Calu3 (cell line): Measurements from ENCODE around the gene KIF26B. TPM values are rescaled to one million over a fixed set of nuclear protein-coding genes. Genes with fewer than 3 reads are reported as not detected.

Source experiments
- BruUV-seq: library from RNA; stranded (reverse); fragments of 400-500 nt; replicated peaks from 2 replicates; lab custom pipeline; 2021; lab: Mats Ljungman, UMichigan
- CTCF ChIA-PET: fragments of 300-600 bp; sonication (Branson Sonifier 250); formaldehyde crosslinking; loops from one replicate; lab custom pipeline; 2022; ENCODE audit warnings: antibody characterized with exemption; lab: Charles Lee
- DNase-seq: peaks from one replicate; pipeline ENCODE4 v3.0.0; 2022
- H3K27ac Mint-ChIP-seq: one replicate; pipeline ENCODE4 v1.8.0; 2022; ENCODE audit warnings: mixed read lengths; ENCODE audit not compliant: unreplicated experiment
- H3K27me3 Mint-ChIP-seq: one replicate; pipeline ENCODE4 v1.8.0; 2022; ENCODE audit warnings: mixed read lengths; ENCODE audit not compliant: unreplicated experiment
- H3K36me3 Mint-ChIP-seq: one replicate; pipeline ENCODE4 v1.8.0; 2022; ENCODE audit warnings: mild to moderate bottlenecking, moderate library complexity, mixed read lengths; ENCODE audit not compliant: insufficient read depth, unreplicated experiment
- H3K4me1 Mint-ChIP-seq: one replicate; pipeline ENCODE4 v1.8.0; 2022; ENCODE audit warnings: mild to moderate bottlenecking, low read depth, mixed read lengths; ENCODE audit not compliant: unreplicated experiment
- H3K4me3 Mint-ChIP-seq: one replicate; pipeline ENCODE4 v1.8.0; 2022; ENCODE audit warnings: mild to moderate bottlenecking, low read depth, moderate library complexity, mixed read lengths; ENCODE audit not compliant: unreplicated experiment
- H3K9me3 Mint-ChIP-seq: one replicate; pipeline ENCODE4 v1.8.0; 2022; ENCODE audit warnings: low read depth, mixed read lengths; ENCODE audit not compliant: unreplicated experiment
- intact Hi-C: fragments of 100-400 bp; cut with micrococcal nuclease; formaldehyde crosslinking; loops from one replicate; pipeline ENCODE4 v1.10.0; 2022; ENCODE audit not compliant: unreplicated experiment
- total RNA-seq: library from RNA; stranded (reverse); gene quantifications from 2 replicates; pipeline ENCODE4 v1.2.3, GENCODE V29; 2022
- TF ChIP-seq, protein P1 (sequence below): fragments of 200-600 bp; IDR thresholded peaks from one replicate; pipeline ENCODE4 v1.8.0; 2022; ENCODE audit warnings: antibody characterized with exemption; ENCODE audit not compliant: unreplicated experiment

KIF26B gene
- total RNA-seq, 1 experiment from 2014 or later, result 1.1 TPM

DNA sequence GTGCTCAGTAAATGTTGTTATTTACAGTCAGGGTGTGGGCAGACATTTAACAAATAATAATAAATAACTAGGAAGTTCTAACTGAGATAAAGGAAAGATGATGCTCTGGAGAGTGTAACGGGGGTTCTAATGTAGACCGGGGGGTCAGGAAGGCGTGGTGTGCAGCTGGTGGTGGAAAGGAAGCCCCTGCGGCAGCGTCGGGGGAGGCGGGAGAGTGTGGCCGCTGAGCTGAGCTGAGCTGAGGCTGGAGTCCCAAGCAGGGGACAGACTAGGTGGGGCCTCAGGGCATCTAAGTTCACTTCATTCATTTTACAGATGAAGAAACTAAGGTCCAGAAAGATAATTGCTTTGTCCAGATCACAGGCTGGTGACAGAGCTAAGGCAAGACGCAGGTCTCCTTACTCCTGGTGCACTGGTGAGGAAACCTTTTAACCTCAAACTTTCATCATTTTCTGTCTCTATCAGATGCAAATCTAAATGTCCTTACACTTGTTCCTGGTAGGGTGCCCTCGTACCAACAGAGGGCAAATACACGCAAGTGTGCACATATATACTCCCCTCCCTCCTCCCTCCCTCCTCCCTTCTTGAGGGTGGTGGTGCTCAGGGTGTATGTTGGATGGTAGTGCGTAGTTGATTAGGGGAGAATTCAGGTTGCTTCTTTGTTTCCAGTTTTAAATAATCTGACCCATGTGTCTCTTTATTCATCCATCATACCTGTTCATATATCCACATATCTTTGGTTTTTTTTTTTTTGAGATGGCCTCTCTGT, 44.1 kb downstream of the KIF26B start:
- CTCF ChIA-PET, result interaction anchor here (0.6 kb wide), 1 partner anchor 596 kb away, joined by 3 read pairs; no protein-coding TSS in a partner anchor
- H3K4me1 Mint-ChIP-seq, result no peaks in the 10 kb centered on the region

DNA sequence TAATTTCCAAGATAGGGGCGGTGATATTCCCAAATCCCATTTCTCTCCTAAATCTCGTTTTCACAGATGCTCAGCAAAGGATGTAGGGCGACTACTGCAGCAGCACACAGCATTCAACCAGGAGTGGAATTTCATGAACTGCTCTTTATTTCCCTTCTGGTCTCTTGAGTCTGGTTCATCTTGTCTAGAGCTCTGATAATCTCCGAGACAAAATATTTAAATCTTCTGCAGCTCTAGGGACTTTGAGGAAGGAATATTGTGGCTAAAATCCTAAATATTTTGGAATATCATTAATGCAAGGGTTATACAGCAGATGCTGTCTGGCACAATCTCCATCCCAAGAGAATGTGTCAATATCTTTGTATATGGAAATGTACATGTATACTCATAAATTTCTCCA, 45.4 kb downstream of the KIF26B start:
- TF ChIP-seq, protein P1, sequence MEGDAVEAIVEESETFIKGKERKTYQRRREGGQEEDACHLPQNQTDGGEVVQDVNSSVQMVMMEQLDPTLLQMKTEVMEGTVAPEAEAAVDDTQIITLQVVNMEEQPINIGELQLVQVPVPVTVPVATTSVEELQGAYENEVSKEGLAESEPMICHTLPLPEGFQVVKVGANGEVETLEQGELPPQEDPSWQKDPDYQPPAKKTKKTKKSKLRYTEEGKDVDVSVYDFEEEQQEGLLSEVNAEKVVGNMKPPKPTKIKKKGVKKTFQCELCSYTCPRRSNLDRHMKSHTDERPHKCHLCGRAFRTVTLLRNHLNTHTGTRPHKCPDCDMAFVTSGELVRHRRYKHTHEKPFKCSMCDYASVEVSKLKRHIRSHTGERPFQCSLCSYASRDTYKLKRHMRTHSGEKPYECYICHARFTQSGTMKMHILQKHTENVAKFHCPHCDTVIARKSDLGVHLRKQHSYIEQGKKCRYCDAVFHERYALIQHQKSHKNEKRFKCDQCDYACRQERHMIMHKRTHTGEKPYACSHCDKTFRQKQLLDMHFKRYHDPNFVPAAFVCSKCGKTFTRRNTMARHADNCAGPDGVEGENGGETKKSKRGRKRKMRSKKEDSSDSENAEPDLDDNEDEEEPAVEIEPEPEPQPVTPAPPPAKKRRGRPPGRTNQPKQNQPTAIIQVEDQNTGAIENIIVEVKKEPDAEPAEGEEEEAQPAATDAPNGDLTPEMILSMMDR, result no peak
- no peaks in the 10 kb centered on the region for H3K36me3 Mint-ChIP-seq
- no peak overlapping the region for H3K4me3 Mint-ChIP-seq
- no peaks in the 10 kb centered on the region for H3K9me3 Mint-ChIP-seq
- CTCF ChIA-PET, result interaction anchor here (1.3 kb wide), 1 partner anchor 10 kb away, joined by 3 read pairs; no protein-coding TSS in a partner anchor
- intact Hi-C loops, result no loop called here
- no peak for DNase-seq
- H3K4me1 Mint-ChIP-seq, result no peaks in the 10 kb centered on the region
- no peak overlapping the region for H3K27ac Mint-ChIP-seq
- no TSS peak for BruUV-seq
- H3K27me3 Mint-ChIP-seq, result no peaks in the 10 kb centered on the region

More for the DNA sequence above, 44.1 kb downstream of the KIF26B start:
- Mint-ChIP-seq H3K9me3 (no peaks in the 10 kb centered on the region), H3K4me3 (no peak overlapping the region), H3K27ac (no peak overlapping the region), H3K27me3 (no peaks in the 10 kb centered on the region), H3K36me3 (no peaks in the 10 kb centered on the region)
- BruUV-seq, result no TSS peak
- no peak for DNase-seq
- TF ChIP-seq, protein P1, result no peak
- intact Hi-C loops, result no loop called here

DNA sequence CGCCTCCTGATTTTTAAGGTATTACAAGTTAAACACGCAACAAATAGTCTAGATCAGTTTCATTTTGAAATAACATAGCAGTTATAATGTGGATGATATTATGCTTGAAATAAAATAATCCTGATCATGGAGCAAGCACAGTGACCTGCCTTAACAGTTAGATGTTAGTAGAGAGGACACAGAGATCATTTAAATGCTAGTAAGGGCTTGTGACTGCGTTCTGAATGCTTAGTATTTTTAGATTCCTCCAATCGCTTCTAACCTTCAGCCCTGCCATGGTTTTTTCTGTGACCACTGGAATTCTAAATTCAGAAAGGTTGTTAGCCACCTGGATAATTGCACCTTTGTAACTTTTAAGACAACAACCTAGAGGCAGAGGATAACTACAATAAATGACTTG, 46.4 kb downstream of the KIF26B start:
- H3K4me3 Mint-ChIP-seq, result no peak overlapping the region
- no peaks in the 10 kb centered on the region for H3K9me3 Mint-ChIP-seq
- no peak overlapping the region for H3K27ac Mint-ChIP-seq
- H3K4me1 Mint-ChIP-seq, result no peaks in the 10 kb centered on the region
- intact Hi-C loops, result no loop called here
- TF ChIP-seq, protein P1, result no peak
- BruUV-seq, result no TSS peak
- no peaks in the 10 kb centered on the region for H3K36me3 Mint-ChIP-seq
- CTCF ChIA-PET, result interaction anchor here (1.3 kb wide), 1 partner anchor 9 kb away, joined by 3 read pairs; no protein-coding TSS in a partner anchor
- DNase-seq, result no peak
- no peaks in the 10 kb centered on the region for H3K27me3 Mint-ChIP-seq

DNA sequence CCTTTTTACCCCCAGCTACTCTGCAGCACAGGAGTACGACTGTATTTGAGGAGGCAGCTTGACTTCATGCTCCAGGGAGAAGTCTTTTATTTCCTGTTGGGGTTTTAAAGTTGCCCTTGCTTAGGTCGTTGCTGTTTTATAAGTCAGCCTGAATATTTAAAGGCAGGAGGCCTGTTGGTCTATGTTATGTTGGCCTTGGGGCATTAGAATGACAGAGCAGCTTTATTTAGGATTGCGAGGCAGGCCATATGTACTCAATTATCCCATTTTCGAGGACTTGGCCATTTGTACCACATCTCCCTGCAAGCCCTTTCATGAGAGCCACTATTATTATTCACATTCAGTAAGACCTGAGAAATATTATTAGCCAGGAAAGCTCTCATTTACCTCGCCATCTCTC, 47.0 kb downstream of the KIF26B start:
- intact Hi-C loops, result no loop called here
- H3K4me3 Mint-ChIP-seq, result no peak overlapping the region
- H3K27me3 Mint-ChIP-seq, result no peaks in the 10 kb centered on the region
- peaks cover 1% of the 10 kb centered on the region for H3K9me3 Mint-ChIP-seq
- TF ChIP-seq, protein P1, result no peak
- no peak overlapping the region for H3K27ac Mint-ChIP-seq
- CTCF ChIA-PET, result no interaction called here
- H3K4me1 Mint-ChIP-seq, result no peaks in the 10 kb centered on the region
- H3K36me3 Mint-ChIP-seq, result no peaks in the 10 kb centered on the region
- BruUV-seq, result no TSS peak
- DNase-seq, result no peak
